ENCODE results near the gene GPR135.
A peak's percentile ranks its signal among the peaks of the same experiment; 100 is the strongest.

Gene GPR135

DNA sequence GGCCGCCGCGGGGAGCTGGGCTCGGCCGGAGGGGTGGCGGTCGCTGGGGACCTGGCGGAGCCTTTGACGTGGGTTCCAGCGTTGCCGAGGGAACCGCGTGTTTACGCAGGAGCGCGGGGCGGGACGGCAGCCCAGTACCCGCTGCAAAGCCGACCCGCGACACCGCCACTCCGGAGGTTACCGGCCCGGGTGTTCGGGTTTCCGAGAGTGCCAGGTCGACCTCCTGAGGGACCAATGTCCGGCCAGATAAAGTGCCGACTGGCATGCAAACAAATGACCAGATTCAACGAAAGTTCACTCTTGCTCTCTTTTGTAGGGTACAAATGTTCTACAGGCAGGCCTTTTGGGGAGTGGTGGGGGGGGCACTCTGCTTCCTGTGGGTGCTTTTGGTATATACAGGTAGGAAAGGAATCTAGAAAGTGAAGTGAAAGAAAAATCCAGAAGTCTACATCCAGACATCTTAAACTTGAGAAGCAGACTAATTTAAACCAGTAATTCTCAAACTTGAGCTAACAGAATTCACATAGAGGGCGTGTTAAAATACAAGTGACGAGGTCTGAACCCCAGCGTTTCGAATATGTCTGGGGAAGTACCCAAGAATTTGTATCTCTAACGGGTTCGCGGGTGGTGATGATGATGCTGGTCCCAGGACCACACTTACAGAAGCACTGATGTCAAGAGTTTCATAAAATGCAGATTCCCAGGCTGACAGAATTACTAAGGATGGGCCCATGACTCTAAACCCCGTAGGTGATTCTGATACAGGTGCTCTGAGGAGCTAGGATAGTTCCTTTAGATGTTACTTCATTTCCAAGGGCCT lies at the start of gene GPR135:
TSS of gene GPR135 (minus strand) at position 65 of the 820 bp plus-strand sequence. CDS start 154 bp downstream, outside the sequence.
- peak; percentile 43 for DNase-seq

GRCh38 chr14:59511916-59512575 lies 46.9 kb upstream of the GPR135 start:
- no peak for DNase-seq

GRCh38 chr14:59510966-59511365 lies 45.8 kb upstream of the GPR135 start:
- DNase-seq = no peak

DNA sequence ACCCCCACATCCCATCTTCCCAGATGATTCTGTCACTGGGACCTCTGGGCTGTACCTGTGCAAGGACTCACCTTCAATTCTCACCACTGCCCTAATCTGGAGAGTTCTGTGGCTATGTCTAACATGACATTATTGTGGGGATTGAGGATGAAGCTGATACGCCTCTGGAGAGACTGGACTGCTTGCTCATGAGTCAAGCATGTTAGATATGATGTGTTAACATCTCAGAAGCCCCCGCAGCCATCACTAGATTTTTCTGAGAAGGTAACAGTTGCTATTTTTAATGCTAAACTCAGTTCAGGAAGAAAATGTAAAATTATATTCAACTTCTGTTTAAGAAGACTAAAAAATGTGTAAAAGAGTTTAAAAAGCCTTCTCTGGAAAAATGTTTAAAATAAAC lies 44.8 kb upstream of the GPR135 start:
- no peak for DNase-seq

DNA sequence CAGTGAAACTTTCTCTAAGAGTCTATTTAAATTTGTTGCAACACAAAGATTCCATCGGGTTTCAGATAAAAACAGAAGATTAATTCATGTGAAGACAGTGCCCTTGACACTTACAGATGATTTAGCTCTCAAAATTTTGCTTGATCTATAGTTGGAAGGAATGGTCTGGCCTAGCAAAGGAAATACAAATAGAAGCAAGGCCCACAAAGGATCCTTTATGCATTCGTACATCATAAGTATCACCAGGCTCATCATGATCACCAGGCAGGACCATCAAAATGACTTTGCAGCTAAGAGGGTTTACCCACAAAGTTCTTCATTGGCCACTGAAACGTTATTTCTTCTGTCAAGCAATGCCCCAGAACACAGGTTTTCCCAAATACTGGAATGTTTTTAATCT lies 43.9 kb upstream of the GPR135 start:
- DNase-seq = no peak

GRCh38 chr14:59507752-59508103 lies 42.5 kb upstream of the GPR135 start:
- DNase-seq = no peak

GRCh38 chr14:59507063-59507751 lies 42.0 kb upstream of the GPR135 start:
- peak; percentile 53 for DNase-seq

GRCh38 chr14:59503256-59503655 lies 38.1 kb upstream of the GPR135 start:
- DNase-seq = no peak

- no peak for DNase-seq
Measured at GRCh38 chr14:59500732-59501131, 35.6 kb upstream of the GPR135 start.

DNA sequence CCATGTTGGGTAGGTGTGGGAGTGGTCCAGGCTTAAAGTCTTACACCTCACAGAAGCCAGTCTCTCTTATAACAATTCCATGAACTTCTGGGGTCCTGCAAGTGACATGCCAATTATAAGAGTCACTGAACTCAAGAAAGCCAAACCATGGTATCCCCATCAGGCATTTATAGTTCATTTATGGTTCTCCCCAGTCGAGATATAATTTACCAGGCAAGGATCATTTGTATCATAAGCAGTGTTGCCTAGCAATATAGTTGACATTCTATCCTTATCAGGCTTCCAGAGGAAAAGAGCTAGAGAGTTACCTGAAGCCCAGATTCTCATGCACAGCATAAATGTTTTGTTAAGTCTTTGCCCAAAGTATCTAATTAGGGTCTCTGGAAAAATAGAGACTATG lies 27.2 kb upstream of the GPR135 start:
- no peak for DNase-seq

DNA sequence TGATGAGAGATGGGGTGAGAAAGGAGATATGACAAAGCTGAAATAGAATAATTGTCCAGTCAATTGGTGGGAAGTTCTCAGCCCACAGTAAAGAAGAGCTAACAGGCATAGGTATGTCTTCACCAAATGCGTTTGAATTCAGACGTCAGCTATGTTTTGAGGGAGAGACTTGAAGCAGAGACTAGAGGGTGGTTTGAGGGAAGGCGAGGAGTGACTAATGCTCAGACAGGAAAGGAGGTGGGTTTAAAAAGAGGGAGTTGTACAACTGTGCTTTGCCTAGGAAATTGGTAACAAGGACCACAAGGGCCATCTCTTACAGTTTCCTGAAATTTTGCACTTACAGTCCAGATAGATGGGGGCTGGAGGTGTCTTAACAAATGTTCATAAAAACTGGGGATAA lies 25.6 kb upstream of the GPR135 start:
- DNase-seq = no peak

DNA sequence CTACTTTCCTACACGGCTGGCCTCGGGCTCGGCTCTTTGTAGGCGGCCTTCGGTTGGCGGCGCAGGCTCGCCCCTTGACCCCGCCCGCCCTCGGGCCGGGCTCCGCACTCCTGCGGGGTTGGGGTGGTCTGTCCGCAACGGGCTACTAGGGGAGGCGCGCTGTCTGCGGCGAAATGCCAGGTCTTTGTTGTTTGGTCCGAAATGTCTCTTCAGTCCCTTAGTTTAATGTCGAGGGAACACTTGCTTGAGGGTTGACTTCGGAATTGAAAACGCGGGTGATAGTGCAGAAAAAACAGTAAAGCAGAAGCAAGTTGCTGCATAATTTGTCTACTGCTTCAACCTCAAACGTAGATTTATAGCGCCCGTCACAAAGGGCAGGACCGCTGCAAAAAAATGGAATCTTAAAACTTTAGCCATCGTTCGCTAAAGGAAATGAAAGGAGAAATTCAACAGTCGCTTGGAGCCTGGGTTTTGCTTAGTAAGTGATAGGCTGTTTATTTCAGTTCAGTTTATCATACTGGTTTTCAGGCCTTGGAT lies 19.5 kb upstream of the GPR135 start:
- DNase-seq = no peak

GRCh38 chr14:59483819-59484638 lies 18.8 kb upstream of the GPR135 start, which contains the start of the genes JKAMP and L3HYPDH:
Gene JKAMP, plus strand, starts transcription at chr14:59484517. Its CDS starts 73 bp downstream, at chr14:59484590.
Gene L3HYPDH, minus strand, starts transcription at chr14:59484408. Its CDS starts 92 bp downstream, at chr14:59484316.
- peak; percentile 96 for DNase-seq

DNA sequence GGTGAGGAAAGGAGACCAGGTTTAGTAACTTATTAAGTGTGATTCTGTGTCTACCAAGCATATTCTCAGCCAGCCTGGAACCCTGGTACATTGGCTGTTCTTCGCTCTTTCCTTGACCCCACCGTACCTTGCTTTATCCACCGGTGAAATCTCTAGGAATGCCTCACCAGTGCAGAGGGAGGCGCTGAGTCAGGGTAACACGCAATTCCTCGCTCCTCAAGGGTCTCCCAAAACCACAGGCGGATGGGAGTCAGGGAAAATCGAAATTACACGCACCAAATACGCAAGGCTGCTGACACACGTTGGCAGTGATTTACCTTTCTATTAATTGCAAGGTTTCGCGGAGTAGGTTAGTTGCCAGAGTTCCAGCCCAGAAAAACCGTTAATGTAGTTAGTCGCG lies 18.2 kb upstream of the GPR135 start:
- no peak for DNase-seq

DNA sequence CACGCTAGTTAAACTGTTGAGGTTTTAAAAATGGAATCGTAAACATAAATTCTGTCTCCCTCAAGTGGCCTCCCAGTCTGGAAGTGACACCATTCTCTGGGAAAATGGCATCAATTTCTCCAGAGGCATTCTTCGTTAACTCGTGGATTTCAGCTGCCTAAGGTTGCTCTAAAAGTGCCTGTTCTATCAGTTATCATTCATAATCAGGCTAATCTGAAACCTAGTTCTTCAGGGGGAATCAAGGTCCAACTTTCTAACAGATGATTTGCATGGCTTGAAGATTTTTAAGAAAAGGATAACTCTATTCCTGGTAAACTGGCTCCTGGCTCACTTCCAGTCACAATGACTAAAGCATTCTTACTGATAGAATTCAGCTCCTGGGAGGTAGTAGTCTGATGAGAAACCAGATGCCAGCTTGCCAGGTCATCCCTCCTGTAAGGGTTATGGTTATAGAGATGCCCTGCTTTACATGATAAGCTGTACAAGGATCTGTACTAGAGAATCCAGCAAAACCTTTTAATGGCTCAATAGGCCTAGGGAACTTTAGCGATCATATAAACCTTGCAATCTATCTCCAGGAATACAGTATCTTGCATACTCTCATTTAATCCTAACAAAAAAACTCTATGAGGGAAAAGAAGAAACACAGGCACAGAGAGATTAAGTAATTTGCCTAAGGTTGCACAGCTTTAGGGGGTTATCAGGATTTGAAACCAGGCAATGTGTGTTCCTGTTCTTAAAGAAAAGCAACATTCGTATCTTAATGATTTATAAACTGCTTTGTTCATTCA lies 17.6 kb upstream of the GPR135 start:
- DNase-seq = no peak

GRCh38 chr14:59481871-59482540 lies 16.8 kb upstream of the GPR135 start:
- no peak for DNase-seq

DNA sequence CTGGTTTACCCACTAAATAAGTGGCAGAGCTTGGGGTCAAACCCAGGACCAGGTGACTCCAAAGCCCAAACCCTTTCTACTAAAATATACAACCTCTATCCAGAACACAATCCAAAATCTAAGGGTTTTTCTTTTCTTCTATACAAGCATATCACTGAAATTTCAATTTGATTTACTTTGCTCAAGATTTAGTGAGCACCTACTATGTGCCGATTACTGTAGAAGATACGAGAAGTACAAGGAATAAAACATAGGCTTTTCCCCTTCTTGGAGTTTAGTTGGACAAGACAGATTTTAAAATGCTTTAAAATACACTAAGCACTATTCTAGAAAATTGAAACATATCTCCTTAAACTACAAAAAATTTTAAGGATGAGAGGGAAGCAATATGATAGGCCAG lies 16.2 kb upstream of the GPR135 start:
- no peak for DNase-seq

- DNase-seq = no peak
Measured at GRCh38 chr14:59480166-59480565, 15.0 kb upstream of the GPR135 start.

GRCh38 chr14:59478540-59478939 lies 13.4 kb upstream of the GPR135 start:
- DNase-seq = no peak

GRCh38 chr14:59475709-59476108 lies 10.5 kb upstream of the GPR135 start:
- no peak for DNase-seq

DNA sequence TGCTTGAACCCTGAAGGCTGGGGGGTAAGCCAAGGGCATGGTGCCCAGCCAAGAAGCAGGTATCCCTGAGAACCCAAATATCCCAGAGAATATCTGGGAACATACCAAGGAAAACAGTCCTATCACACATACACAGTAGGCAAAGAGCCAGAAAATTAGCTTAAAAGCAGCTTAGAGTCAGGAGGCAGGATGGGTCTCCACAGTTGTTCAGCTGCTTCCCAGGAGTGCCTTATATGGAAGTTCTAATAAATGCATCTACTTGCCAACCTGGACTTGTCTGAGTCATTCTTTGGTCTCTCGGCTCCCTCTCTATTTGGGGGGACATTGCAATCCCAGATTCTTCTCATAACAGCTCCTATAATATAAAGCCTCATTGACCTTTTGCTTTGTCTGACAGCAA lies 9.0 kb upstream of the GPR135 start:
- DNase-seq = no peak
